Heart right ventricle (tissue), 16 donors: ENCODE results near the gene PIF1. TPM values are rescaled to one million over a fixed set of nuclear protein-coding genes. Genes with fewer than 3 reads are reported as not detected.

Experiments
- ATAC-seq, 8 donors: fragments of 200-7000 bp; cut with Tn5 transposase; one replicate each; pipeline ENCODE4 v1.9.1; 2020; ENCODE audit warnings: mild to moderate bottlenecking in 8 of 8, moderate library complexity in 8 of 8, moderate number of reproducible peaks in 1 of 8
- DNase-seq, 2 donors: peaks; one replicate each; pipeline ENCODE4 v3.0.0-alpha.2; 2020
- H3K27ac ChIP-seq, 10 donors: fragments of 200-600 bp; sonication (generic) in 2 of 10; one replicate each; pipeline versions ENCODE4 v1.5.0 to v1.8.0; 2020 to 2022; ENCODE audit warnings: mild to moderate bottlenecking in 3 of 10
- H3K27me3 ChIP-seq, 7 donors: fragments of 200-600 bp; one replicate each; pipeline ENCODE4 v1.8.0; 2021 to 2022; ENCODE audit warnings: mild to moderate bottlenecking in 2 of 7
- H3K36me3 ChIP-seq, 9 donors: fragments of 200-600 bp; sonication (generic) in 1 of 9; one replicate each; pipeline versions ENCODE4 v1.5.0 to v1.8.0; 2020 to 2022; ENCODE audit warnings: mild to moderate bottlenecking in 2 of 9
- H3K4me1 ChIP-seq, 9 donors: fragments of 200-600 bp; sonication (generic) in 1 of 9; one replicate each; pipeline versions ENCODE4 v1.5.0 to v1.8.0; 2020 to 2022; ENCODE audit warnings: mild to moderate bottlenecking in 4 of 9
- H3K4me3 ChIP-seq, 10 donors: fragments of 200-600 bp; sonication (generic) in 2 of 10; one replicate each; pipeline versions ENCODE4 v1.5.0 to v1.8.0; 2020 to 2022; ENCODE audit warnings: mild to moderate bottlenecking in 7 of 10, moderate library complexity in 2 of 10
- H3K9me3 ChIP-seq, 11 donors: fragments of 200-600 bp in 10 of 11; sonication (generic) in 2 of 11; one replicate each; pipeline versions ENCODE4 v1.5.0 to v1.8.0; 2013 to 2022; ENCODE audit warnings: mild to moderate bottlenecking in 2 of 11, control low read depth in 1 of 11, moderate library complexity in 1 of 11
- CTCF ChIP-seq, 9 donors: fragments of 200-600 bp; sonication (generic) in 2 of 9; IDR thresholded peaks; one replicate each; pipeline versions ENCODE4 v1.5.0 to v1.8.0; 2021 to 2022; ENCODE audit warnings: antibody characterized with exemption in 9 of 9, mild to moderate bottlenecking in 5 of 9, moderate library complexity in 1 of 9
- WGBS, 2 donors: extraction: QIAGEN DNeasy Blood & Tissue Kit; methylation state at CpG; one replicate each; pipeline ENCODE4 v1.1.7; 2013; ENCODE audit warnings: inconsistent platforms in 1 of 2; 5-methylcytosine and 5-hydroxymethylcytosine counted together
- intact Hi-C, 10 donors: fragments of 100-400 bp; cut with DNase I; formaldehyde crosslinking; loops; one replicate each; pipeline versions ENCODE4 v1.11.1 to v1.14.2; 2022
- polyA plus RNA-seq, 2 donors: library from polyadenylated mRNA; stranded (reverse); fragments of 200-250 nt; gene quantifications; one replicate each; pipeline ENCODE4 v1.2.3, GENCODE V29; 2013
- total RNA-seq, 10 donors: library from RNA; stranded (reverse); fragmentation: NEBNext Ultra II Directional in 3 of 10; extraction: Animal tissue kit (Norgen Biotek cat#: 25700) in 3 of 10; gene quantifications; one replicate each; pipeline versions ENCODE4 v1.2.1 to v1.2.4, GENCODE V29; 2021 to 2023
- donor health status: Arrhythmogenic right ventricular cardiomyopathy.
- donor health status: ischemic (EF 13 %, LVEDD 7.1; RV severe dilation, severe dysfunction).
- donor health status: healthy with polysubstance abuse.
- donor health status: DM: no; HTN: yes; CAD: no.
- donor health status: DM: no; HTN: no; CAD: no.
- donor health status: ischemic (EF 25% LVEDD 6.9; RV normal size, moderate dysfunction).
- donor health status: ischemic (EF 25% LVEDD 5.7; RV mildly dilated, moderate dysfunction).
- donor health status: healthy.
- donor health status: DM: yes; HTN: yes; CAD: no.
- donor health status: Ischemic cardiomyopathy.
- donor health status: ischemic (EF 35%, LVEDD 5.7; RV mildly dilated, moderate dysfunction).
- donor health status: nonischemic (EF 11% LVEDD 7.7; RV severe dilation, severe dysfunction).
- donor health status: DM: yes; HTN: yes; CAD: no.
- donor health status: PGD.
- donor health status: ischemic (EF 29% LVEDD 5.4; RV normal size, mild dysfunction).
- donor health status: nonischemic (EF 23%, LVEDD 6.1; RV moderate dilation, normal function).

The PIF1 gene
- total and polyA plus RNA-seq, 12 donors = 0.22 to 2.9 (median 0.45) TPM

- peaks cover 0 to 5% (median 0%) of the 10 kb centered on the region in 7 donors for H3K27me3 ChIP-seq
- peak overlapping the region in 1 of 10 donors; percentile 8 for H3K27ac ChIP-seq
- ATAC-seq (peak in 7 of 8 donors; percentile 31 to 70 (median 59)), DNase-seq (peak in 1 of 2 donors; percentile 40)
- no peaks in the 10 kb centered on the region for H3K9me3 ChIP-seq
- intact Hi-C loops = loop anchor here in 7 of 10 donors (5.0 kb wide), 2 partner anchors 81 to 126 kb away; no protein-coding TSS in a partner anchor
- no peak for TF ChIP-seq CTCF (IDR thresholded peaks at IDR 0.05)
- H3K4me1 ChIP-seq = peaks cover 0 to 18% (median 2%) of the 10 kb centered on the region in 9 donors
- 38 to 43% methylated on average over 6 of the region's 6 CpGs for WGBS, 2 donors
- H3K36me3 ChIP-seq = peaks cover 0 to 4% (median 0%) of the 10 kb centered on the region in 9 donors
- no peak overlapping the region for H3K4me3 ChIP-seq
Observed at GRCh38 chr15:64813075-64813474, 12.4 kb downstream of the PIF1 start.

- intact Hi-C loops = loop anchor here (1.0 to 5.0 kb wide), 7 partner anchors 70 to 123 kb away; no protein-coding TSS in a partner anchor
- WGBS, 2 donors = 72 to 82% methylated on average over 6 of the region's 6 CpGs
- Histone ChIP-seq H3K27ac (no peak overlapping the region), H3K4me3 (no peak overlapping the region), H3K27me3 (peaks cover 0 to 5% (median 0%) of the 10 kb centered on the region in 7 donors), H3K36me3 (no peaks in the 10 kb centered on the region), H3K4me1 (peaks cover 0 to 18% (median 5%) of the 10 kb centered on the region in 9 donors), H3K9me3 (no peaks in the 10 kb centered on the region)
- no peak for TF ChIP-seq CTCF (IDR thresholded peaks at IDR 0.05)
- ATAC-seq = no peak
- no peak for DNase-seq
Observed at GRCh38 chr15:64810497-64811326, 14.7 kb downstream of the PIF1 start.

- Histone ChIP-seq H3K27me3 (peaks cover 0 to 5% (median 0%) of the 10 kb centered on the region in 7 donors), H3K27ac (no peak overlapping the region), H3K9me3 (no peaks in the 10 kb centered on the region), H3K36me3 (no peaks in the 10 kb centered on the region), H3K4me3 (no peak overlapping the region), H3K4me1 (peaks cover 0 to 18% (median 5%) of the 10 kb centered on the region in 9 donors)
- TF ChIP-seq CTCF (IDR thresholded peaks at IDR 0.05) = peak; percentile 80 to 94 (median 92)
- DNase-seq (peak; percentile 85 to 89), ATAC-seq (peak; percentile 68 to 90 (median 86))
- WGBS, 2 donors = 30 to 33% methylated on average over 14 of the region's 14 CpGs
- intact Hi-C loops = loop anchor here (1.0 to 5.0 kb wide), 8 partner anchors 68 to 123 kb away; no protein-coding TSS in a partner anchor
Observed at GRCh38 chr15:64809649-64810496, 15.6 kb downstream of the PIF1 start.
